ENCODE measurements around the gene BCL7A. TPM values are rescaled to one million over a fixed set of nuclear protein-coding genes. Genes with fewer than 3 reads are reported as not detected.
A peak's percentile ranks its signal among the peaks of the same experiment; 100 is the strongest.

Gene BCL7A
- total and polyA plus RNA-seq, 10 of the 15 experiments (the other 5 are each of a cell fraction or from before 2014, with no cell fraction given), result 0.37 to 17.2 (median 11.7) TPM

GRCh38 chr12:122005252-122005776 lies 16.4 kb upstream of the BCL7A start:
- Histone ChIP-seq H3K9ac (ENCODE audit: control insufficient read depth, insufficient read depth, low read length) (no peak overlapping the region), H3K27ac (ENCODE audit: control insufficient read depth, insufficient read depth) (no peak overlapping the region), H3K79me2 (ENCODE audit: control insufficient read depth, insufficient read depth, low read length) (no peaks in the 10 kb centered on the region), H2AFZ (ENCODE audit: control insufficient read depth, low read depth, low read length) (no peak overlapping the region), H4K20me1 (ENCODE audit: control insufficient read depth, insufficient read depth) (no peaks in the 10 kb centered on the region), H3K36me3 (ENCODE audit: control insufficient read depth in 2 of 2, insufficient read depth in 2 of 2, low read length in 1 of 2) (no peaks in the 10 kb centered on the region), H3K9me3 (replicated peaks; ENCODE audit: control insufficient read depth, insufficient read depth, low read length) (no peaks in the 10 kb centered on the region), H3K4me1 (ENCODE audit: control insufficient read depth, insufficient read depth, low read length) (peaks cover 41% of the 10 kb centered on the region), H3K27me3 (replicated peaks in 1 of 2; ENCODE audit: control insufficient read depth in 2 of 2, insufficient read depth in 2 of 2, low read length in 1 of 2) (peaks cover 4 to 5% of the 10 kb centered on the region in 2 experiments; a peak in 3 of 4 replicates), H3K4me3 (no peak overlapping the region), H3K4me2 (ENCODE audit: control insufficient read depth, insufficient read depth) (0 out of 2 replicates have a peak overlapping the region, but pooled peaks have one; percentile 7)
- DNase-seq (ENCODE audit: low read depth, low spot score) (no peak), ATAC-seq (no peak), FAIRE-seq (no peak)
- CTCF ChIA-PET, result interaction anchor here (1.1 to 1.2 kb wide), 2 partner anchors 13 to 87 kb away, joined by 3 to 4 read pairs; partner anchors contain the start of gene CFAP251
- 55% methylated on average over 11 of the region's 11 CpGs for WGBS (ENCODE audit: insufficient coverage, insufficient replicate concordance, low lambda C conversion rate, missing lambda C conversion rate)
- BruUV-seq (replicated peaks), result no TSS peak
- intact Hi-C loops (cut with micrococcal nuclease; ENCODE audit: unreplicated experiment) (no loop called here), in situ Hi-C loops (cut with MboI) (no loop called here)
- SMC1A ChIA-PET (ENCODE audit: uncharacterized antibody, unreplicated experiment), result interaction anchor here (0.8 to 4.3 kb wide), 5 partner anchors 14 to 58 kb away, joined by 3 to 20 read pairs (median 4); no protein-coding TSS in a partner anchor
- TF ChIP-seq ZNF687 (IDR thresholded peaks at IDR 0.05) (no peak), FOXK2 (IDR thresholded peaks at IDR 0.05) (no peak), POU2F2 (IDR thresholded peaks at IDR 0.05; ENCODE audit: borderline replicate concordance, low read depth, low read length) (no peak), IRF5 (IDR thresholded peaks at IDR 0.05; ENCODE audit: borderline replicate concordance) (no peak), RAD21 (IDR thresholded peaks at IDR 0.05; ENCODE audit: insufficient read depth, low read depth, low read length) (no peak), ZBTB40 (IDR thresholded peaks at IDR 0.05; ENCODE audit: borderline replicate concordance) (no peak), BRCA1 (IDR thresholded peaks at IDR 0.05; ENCODE audit: low read depth, low read length) (no peak), MAX (IDR thresholded peaks at IDR 0.05; ENCODE audit: low read depth, low read length) (no peak)
- POLR2A ChIA-PET, result no interaction called here
- RAD21 ChIA-PET (ENCODE audit: unreplicated experiment), result interaction anchor here (1.2 kb wide), 1 partner anchor 13 kb away, joined by 3 read pairs; no protein-coding TSS in a partner anchor

Data from GM12878 (cell line).